Right lobe of liver (tissue), 4 donors: Measurements from ENCODE around the gene PLCL1.

Experiments
- POLR2A ChIP-seq: fragments of 450-650 bp; IDR thresholded peaks from one replicate; pipeline ENCODE4 v1.6.1; 2017; ENCODE audit warnings: antibody characterized with exemption, mild to moderate bottlenecking
- TF ChIP-seq, protein P1 (sequence below), 4 donors: fragments of 200-600 bp in 3 of 4; fragments of 450-650 bp in 1 of 4; IDR thresholded peaks; one replicate each; pipeline versions ENCODE4 v1.5.1 to v1.8.0; 2016 to 2022; ENCODE audit warnings: antibody characterized with exemption in 4 of 4, mild to moderate bottlenecking in 2 of 4
- donor health status: DM: no; HTN: no; CAD: no.
- donor health status: DM: no; HTN: no; CAD: no.
- donor health status: DM: no; HTN: yes; CAD: no.

DNA sequence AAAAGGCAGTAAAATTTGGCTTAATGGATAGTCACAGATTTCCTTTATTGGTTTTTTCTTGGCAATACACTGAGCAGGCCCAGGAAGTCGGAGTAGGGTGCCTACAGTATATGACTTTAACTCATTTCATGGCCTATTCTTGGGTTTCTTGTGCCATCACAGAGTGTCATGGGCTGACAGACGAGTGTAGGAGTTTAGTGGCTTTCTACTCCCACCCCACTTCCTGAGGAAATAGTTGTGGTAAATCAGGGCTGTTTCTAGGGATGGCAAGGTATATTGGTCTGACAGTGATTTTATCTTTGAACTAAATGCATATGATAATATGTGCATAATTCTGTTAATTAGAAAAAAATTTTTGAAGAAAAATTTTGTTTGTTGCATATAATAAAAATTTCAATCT lies 100.1 kb downstream of the PLCL1 start:
- no peak for TF ChIP-seq POLR2A
- TF ChIP-seq, protein P1, sequence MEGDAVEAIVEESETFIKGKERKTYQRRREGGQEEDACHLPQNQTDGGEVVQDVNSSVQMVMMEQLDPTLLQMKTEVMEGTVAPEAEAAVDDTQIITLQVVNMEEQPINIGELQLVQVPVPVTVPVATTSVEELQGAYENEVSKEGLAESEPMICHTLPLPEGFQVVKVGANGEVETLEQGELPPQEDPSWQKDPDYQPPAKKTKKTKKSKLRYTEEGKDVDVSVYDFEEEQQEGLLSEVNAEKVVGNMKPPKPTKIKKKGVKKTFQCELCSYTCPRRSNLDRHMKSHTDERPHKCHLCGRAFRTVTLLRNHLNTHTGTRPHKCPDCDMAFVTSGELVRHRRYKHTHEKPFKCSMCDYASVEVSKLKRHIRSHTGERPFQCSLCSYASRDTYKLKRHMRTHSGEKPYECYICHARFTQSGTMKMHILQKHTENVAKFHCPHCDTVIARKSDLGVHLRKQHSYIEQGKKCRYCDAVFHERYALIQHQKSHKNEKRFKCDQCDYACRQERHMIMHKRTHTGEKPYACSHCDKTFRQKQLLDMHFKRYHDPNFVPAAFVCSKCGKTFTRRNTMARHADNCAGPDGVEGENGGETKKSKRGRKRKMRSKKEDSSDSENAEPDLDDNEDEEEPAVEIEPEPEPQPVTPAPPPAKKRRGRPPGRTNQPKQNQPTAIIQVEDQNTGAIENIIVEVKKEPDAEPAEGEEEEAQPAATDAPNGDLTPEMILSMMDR (IDR thresholded peaks at IDR 0.05) = no peak
